GM18951 (cell line): ENCODE measurements around the gene MAGEA12.
"Not testable (repeated sequence)": the region's sequence is repeated elsewhere in the genome, so short reads cannot be mapped to it uniquely, and the experiment has no call there.

Source experiments
- POLR2A ChIP-seq: IDR thresholded peaks from 4 replicates; pipeline ENCODE4 v1.6.1; 2011; ENCODE audit warnings: mild to moderate bottlenecking; ENCODE audit not compliant: insufficient read length, insufficient read depth; ENCODE audit errors: extremely low read depth
- in situ Hi-C: fragments of 300-500 bp; cut with MboI; formaldehyde crosslinking; loops from one replicate; pipeline ENCODE4 v1.12.0; 2022; ENCODE audit warnings: low sequenced_read_pairs, mixed read lengths, inconsistent platforms; ENCODE audit not compliant: unreplicated experiment

MAGEA12 gene

DNA sequence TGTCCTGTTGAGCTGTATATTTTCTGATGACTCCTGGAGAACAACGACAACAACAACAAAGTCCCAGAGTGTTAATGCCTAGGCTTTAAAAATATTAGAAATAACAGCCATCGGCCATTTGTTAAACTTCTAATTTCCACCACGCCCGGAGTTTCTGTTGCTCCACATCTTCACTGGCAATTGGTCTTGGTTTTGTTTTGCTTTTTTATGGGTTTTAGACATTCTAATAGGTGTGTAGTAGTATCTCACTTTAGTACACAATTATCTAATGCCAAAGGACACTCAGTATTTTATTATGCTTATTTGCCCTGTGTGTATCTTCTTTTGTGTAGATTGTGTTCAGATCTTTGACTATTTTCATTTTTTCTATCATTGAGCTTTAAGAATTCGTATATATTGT lies 5.0 kb downstream of the MAGEA12 start:
- TF ChIP-seq POLR2A, result no peak
- in situ Hi-C loops, result no loop called here

DNA sequence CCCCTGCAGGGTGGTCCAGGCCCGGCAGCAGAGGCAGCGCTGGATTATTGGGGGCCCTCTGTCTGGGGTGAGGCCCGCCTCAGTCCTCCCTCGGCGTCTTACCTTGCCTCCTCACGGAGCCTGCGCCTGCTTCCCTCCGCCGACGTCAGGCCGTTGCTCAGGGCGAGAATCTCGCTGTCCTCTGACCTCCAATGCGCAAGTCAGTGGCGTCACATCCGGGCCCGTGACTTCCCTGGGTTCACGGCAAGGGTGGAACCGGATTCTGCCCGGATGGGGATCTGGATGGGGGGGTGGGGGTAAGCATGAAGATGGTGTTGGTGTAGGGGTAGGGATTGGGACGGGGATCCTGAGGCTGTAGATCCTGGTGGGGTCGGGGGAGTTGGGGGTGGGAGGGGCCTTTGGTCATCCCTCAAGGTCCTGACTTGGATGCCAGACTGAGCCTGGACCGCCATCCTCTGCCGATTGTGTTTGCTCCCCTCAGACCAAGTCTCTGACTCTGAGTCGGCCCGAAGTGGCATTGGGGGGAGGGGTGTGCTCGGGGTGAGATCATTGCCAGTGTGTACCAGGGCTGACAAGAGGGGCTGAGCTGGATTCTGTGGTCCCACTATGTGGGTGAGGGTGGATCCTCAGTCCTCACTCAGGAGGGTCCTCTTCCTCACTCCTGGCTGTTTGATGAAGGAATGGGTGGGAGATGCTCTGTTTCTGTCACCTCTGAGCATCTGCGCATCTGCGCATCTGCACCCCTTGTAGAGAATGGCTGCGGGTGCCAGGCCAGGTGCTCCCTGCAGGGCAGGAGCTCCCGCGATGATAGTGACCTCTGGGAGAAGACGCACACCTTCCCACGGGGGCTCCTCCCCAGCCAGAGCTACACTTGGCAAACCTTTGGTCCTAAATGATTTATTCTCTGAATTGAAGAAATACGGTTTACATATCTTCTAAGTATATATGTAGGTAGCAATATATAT lies 20.4 kb downstream of the MAGEA12 start, which contains the start of gene MAGEA2:
Gene MAGEA2, minus strand, starts transcription at position 157 of the 965 bp plus-strand sequence. CDS start 2,479 bp downstream, outside the sequence.
- in situ Hi-C loops, result not testable (repeated sequence)

DNA sequence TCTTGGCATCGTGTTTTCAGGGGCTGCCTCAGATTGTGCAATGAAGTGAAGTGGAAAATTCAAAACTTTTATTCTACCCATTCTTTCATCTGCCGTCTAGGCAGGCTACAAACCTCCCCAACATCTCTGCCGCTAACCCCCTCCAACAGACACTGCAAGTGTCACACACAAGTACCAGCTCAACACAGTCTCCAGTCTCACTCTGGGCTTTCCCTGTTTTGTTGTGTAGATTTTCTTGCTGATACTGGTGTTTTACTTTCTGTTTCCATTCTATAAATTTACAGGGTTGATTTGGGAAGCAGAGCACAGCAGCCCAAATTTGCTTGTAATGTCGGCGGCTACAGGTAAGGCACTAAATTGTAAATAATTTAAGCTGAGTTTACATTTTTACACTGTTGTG lies 21.3 kb downstream of the MAGEA12 start:
- in situ Hi-C loops, result not testable (repeated sequence)

DNA sequence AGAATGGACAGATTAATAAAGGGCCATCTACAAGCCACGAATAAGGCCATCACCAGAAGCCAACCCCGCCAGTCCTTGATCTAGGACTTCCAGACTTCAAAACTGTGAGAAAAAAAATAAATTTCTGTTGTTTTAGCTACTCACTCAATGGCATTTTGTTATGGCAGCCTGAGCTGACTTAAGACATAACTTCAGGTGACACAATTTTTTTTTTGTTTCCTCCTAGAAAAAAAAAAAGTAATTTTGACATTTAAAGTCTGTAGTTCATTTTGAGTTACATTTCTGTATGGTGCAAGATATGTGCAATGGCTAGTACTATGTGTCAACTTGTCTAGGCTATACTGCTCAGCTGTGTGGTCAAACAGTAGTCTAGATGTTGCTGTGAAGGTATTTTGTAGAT lies 25.4 kb downstream of the MAGEA12 start, which contains the start of gene CSAG3:
Gene CSAG3, plus strand, starts transcription at position 301 of the 400 bp plus-strand sequence.
- in situ Hi-C loops, result not testable (repeated sequence)

DNA sequence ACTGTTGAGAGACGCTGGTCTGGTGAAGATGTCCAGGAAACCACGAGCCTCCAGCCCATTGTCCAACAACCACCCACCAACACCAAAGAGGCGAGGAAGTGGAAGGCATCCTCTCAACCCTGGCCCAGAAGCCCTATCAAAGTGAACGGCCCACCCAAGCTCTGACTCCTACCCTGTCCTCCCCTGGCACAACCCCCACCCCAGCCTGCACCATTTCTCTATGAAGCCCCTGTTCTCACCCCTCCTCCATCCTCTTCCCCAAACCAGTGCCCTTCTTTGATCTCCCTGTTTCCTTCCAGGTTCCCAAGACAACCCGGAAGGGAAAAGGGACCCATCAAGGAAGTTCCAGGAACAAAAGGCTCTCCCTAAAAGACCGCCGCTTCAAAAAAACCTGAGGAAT lies 26.0 kb downstream of the MAGEA12 start:
- in situ Hi-C loops, result not testable (repeated sequence)

DNA sequence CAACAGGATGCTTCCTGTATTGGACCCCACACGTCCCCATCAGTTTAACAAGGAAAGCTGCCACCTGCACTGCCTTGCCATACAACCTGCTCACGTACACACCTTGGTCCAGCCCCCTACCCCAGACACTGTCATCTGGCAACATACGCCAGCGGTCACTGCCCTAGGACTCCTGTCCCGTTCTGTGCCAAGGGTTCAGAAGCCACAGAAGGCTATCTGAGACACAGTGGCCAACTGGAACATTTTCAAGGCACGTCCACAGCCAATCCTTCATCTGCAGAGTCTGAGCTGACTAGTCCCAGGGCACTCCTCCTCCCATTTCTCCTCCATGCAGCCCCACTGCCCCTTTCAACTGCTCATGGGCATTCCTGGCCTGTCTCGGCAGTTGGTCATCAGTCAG lies 28.0 kb downstream of the MAGEA12 start:
- in situ Hi-C loops, result not testable (repeated sequence)

DNA sequence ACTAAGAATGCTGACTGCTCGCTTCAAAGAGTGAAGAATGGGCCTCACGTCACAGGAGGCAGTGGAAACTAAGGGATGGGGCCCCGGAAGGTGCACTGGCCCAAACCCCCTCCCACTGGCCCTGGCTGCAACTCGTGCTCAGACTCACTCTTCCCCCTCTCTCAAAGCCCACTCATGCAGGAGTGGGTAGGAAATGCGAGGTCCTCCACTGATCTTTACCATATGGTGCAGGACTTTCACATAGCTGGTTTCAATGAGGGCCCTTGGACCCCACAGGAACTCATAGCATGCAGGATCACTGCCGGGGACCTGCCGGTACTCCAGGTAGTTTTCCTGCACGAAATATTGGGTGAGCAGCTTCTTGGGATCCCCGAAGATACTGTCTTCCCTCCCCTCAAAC lies 33.0 kb downstream of the MAGEA12 start:
- in situ Hi-C loops, result loop anchor here (5.0 kb wide), 1 partner anchor 64 kb away; no protein-coding TSS in a partner anchor

DNA sequence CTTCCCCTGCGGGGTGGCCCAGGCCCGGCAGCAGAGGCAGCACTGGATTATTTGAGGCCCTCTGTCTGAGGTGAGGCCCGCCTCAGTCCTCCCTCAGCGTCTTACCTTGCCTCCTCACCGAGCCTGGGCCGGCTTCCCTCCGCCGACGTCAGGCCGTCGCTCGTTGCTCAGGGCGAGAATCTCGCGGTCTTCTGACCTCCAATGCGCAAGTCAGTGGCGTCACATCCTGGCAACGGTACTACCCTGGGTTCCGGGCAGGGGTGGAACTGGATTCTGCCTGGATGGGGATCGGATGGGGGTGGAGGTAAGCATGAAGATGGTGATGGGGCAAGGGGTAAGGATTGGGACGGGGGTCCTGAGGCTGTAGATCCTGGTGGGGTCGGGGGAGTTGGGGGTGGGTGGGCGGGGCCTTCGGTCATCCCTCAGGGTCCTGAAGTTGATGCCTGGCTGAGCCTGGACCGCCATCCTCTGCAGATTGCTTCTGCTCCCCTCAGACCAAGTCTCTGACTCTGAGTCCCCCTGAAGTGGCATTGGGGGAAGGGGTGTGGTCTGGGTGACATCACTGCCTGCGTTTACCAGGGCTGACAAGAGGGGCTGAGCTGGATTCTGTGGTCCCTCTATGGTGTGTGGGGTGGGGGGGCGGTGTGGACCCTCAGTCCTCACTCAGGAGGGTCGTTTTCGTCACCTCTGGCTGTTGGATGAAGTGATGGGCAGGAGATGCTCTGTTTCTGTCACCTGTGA lies 36.2 kb downstream of the MAGEA12 start, which contains the start of gene MAGEA6:
Gene MAGEA6, minus strand, starts transcription at position 141 of the 741 bp plus-strand sequence. CDS start 2,039 bp downstream, outside the sequence.
- in situ Hi-C loops, result loop anchor here (5.0 kb wide), 1 partner anchor 67 kb away; no protein-coding TSS in a partner anchor

DNA sequence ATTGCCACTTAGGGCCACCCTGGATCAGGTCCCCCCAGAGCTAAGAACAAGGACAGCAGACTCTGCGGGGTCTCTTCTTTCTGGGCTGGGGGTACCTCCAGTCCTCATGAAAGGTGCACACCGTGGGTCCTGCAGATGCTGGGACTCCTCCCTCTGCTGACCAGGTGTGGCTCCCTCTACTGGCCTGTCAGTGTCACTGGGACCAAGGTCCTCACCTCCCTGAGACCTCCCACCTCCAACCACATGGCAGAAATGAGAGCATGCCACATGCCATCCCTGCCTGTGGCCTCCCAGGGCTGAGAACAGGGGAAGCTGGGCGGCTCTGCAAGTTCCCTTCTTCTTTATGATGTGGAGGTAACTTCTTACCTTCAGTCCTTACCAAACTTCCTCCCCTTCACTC lies 53.5 kb downstream of the MAGEA12 start:
- in situ Hi-C loops, result not testable (repeated sequence)
